NCI-H2107 treated with DMSO at 0.1 percent for 48 hours (cell line): ENCODE results near the gene CADM2.
A peak's percentile ranks its signal among the peaks of the same experiment; 100 is the strongest.
"Not testable (repeated sequence)": the region's sequence is repeated elsewhere in the genome, so short reads cannot be mapped to it uniquely, and the experiment has no call there.

ENCODE experiments used
- DNase-seq: peaks from one replicate; lab custom pipeline; 2025; ENCODE audit not compliant: unreplicated experiment; lab: John Stamatoyannopoulos, UW

Gene CADM2

GRCh38 chr3:85074003-85074402, 115.2 kb downstream of the CADM2 start:
- DNase-seq: no peak

GRCh38 chr3:85075663-85076062, 116.9 kb downstream of the CADM2 start:
- DNase-seq: no peak

GRCh38 chr3:85077018-85077417, 118.2 kb downstream of the CADM2 start:
- DNase-seq: no peak

- no peak for DNase-seq
Observed at GRCh38 chr3:85081191-85081906, 122.6 kb downstream of the CADM2 start.

- no peak for DNase-seq
Observed at GRCh38 chr3:85090495-85090894, 131.7 kb downstream of the CADM2 start.

GRCh38 chr3:85100316-85100715, 141.5 kb downstream of the CADM2 start:
- DNase-seq: no peak

GRCh38 chr3:85102781-85103180, 144.0 kb downstream of the CADM2 start:
- no peak for DNase-seq

GRCh38 chr3:85110393-85110792, 151.6 kb downstream of the CADM2 start:
- DNase-seq: no peak

GRCh38 chr3:85120879-85121278, 162.1 kb downstream of the CADM2 start:
- no peak for DNase-seq

- not testable (repeated sequence) for DNase-seq
Observed at GRCh38 chr3:85132864-85133263, 174.1 kb downstream of the CADM2 start.

GRCh38 chr3:85133691-85134420, 175.1 kb downstream of the CADM2 start:
- not testable (repeated sequence) for DNase-seq

GRCh38 chr3:85142626-85143025, 183.8 kb downstream of the CADM2 start:
- no peak for DNase-seq

GRCh38 chr3:85148036-85148435, 189.2 kb downstream of the CADM2 start:
- DNase-seq: peak; percentile 6

- DNase-seq: no peak
Observed at GRCh38 chr3:85151555-85151954, 192.8 kb downstream of the CADM2 start.

GRCh38 chr3:85153279-85153678, 194.5 kb downstream of the CADM2 start:
- not testable (repeated sequence) for DNase-seq

- no peak for DNase-seq
Observed at GRCh38 chr3:85159376-85159775, 200.6 kb downstream of the CADM2 start.

GRCh38 chr3:85161544-85161943, 202.8 kb downstream of the CADM2 start:
- no peak for DNase-seq

- no peak for DNase-seq
Observed at GRCh38 chr3:85162905-85163304, 204.1 kb downstream of the CADM2 start.

- no peak for DNase-seq
Observed at GRCh38 chr3:85164436-85164835, 205.6 kb downstream of the CADM2 start.

- DNase-seq: no peak
Observed at GRCh38 chr3:85167576-85167975, 208.8 kb downstream of the CADM2 start.

- DNase-seq: no peak
Observed at GRCh38 chr3:85170646-85171045, 211.9 kb downstream of the CADM2 start.

- no peak for DNase-seq
Observed at GRCh38 chr3:85171976-85172375, 213.2 kb downstream of the CADM2 start.

- no peak for DNase-seq
Observed at GRCh38 chr3:85176799-85177198, 218.0 kb downstream of the CADM2 start.
